OCI-LY7 (cell line): ENCODE measurements around the gene KCNK7. TPM values are rescaled to one million over a fixed set of nuclear protein-coding genes. Genes with fewer than 3 reads are reported as not detected.

Experiments
- BruUV-seq: library from RNA; stranded (reverse); fragments of 400-500 nt; replicated peaks from 2 replicates; lab custom pipeline; 2021; lab: Mats Ljungman, UMichigan
- CTCF ChIA-PET: fragments of 300-600 bp; sonication (Branson Sonifier 250); formaldehyde crosslinking; loops from one replicate; lab custom pipeline; 2022; ENCODE audit warnings: antibody characterized with exemption; ENCODE audit not compliant: unreplicated experiment; lab: Charles Lee
- POLR2A ChIA-PET: fragments of 300-600 bp; sonication (Branson Sonifier 250); formaldehyde crosslinking; loops from one replicate; lab custom pipeline; 2022; ENCODE audit warnings: antibody characterized with exemption; lab: Charles Lee
- DNase-seq: peaks from one replicate; pipeline ENCODE4 v3.0.0-alpha.2; 2015; ENCODE audit warnings: low spot score
- H2AFZ ChIP-seq: fragments of 200-600 bp; sonication (generic), shearing (Covaris generic); 2 replicates; pipeline ENCODE4 v1.6.1; 2014; ENCODE audit warnings: mild to moderate bottlenecking, antibody characterized with exemption, low read length, moderate library complexity
- H3K27ac ChIP-seq: fragments of 200-600 bp; sonication (generic); 2 replicates; pipeline ENCODE4 v1.5.1; 2014; ENCODE audit warnings: mixed run types, low read depth, mild to moderate bottlenecking, moderate library complexity, low read length, inconsistent platforms; ENCODE audit not compliant: poor library complexity, severe bottlenecking
- H3K36me3 ChIP-seq: fragments of 200-600 bp; sonication (generic); 2 replicates; pipeline ENCODE4 v1.6.1; 2014; ENCODE audit warnings: mild to moderate bottlenecking, antibody characterized with exemption, low read length, moderate library complexity, mixed read lengths; ENCODE audit not compliant: insufficient read depth
- H3K4me1 ChIP-seq: fragments of 200-600 bp; sonication (generic); 2 replicates; pipeline ENCODE4 v1.5.1; 2014; ENCODE audit warnings: mild to moderate bottlenecking, low read length; ENCODE audit not compliant: insufficient read depth, poor library complexity, severe bottlenecking
- H3K4me2 ChIP-seq: fragments of 200-600 bp; sonication (generic); 2 replicates; pipeline ENCODE4 v1.6.1; 2014; ENCODE audit warnings: mild to moderate bottlenecking, low read length
- H3K4me3 ChIP-seq: fragments of 200-600 bp; sonication (generic); 2 replicates; pipeline ENCODE4 v1.5.1; 2014; ENCODE audit warnings: mild to moderate bottlenecking, low read depth, low read length; ENCODE audit not compliant: poor library complexity, severe bottlenecking
- H3K79me2 ChIP-seq: fragments of 200-600 bp; sonication (generic); 2 replicates; pipeline ENCODE4 v1.6.1; 2016; ENCODE audit warnings: low read depth, mild to moderate bottlenecking, low read length, moderate library complexity, mixed read lengths; ENCODE audit not compliant: insufficient read depth
- H3K9me2 ChIP-seq: fragments of 200-600 bp; sonication (generic); 2 replicates; pipeline ENCODE4 v1.6.1; 2016; ENCODE audit warnings: mild to moderate bottlenecking, low read length, mixed read lengths; ENCODE audit not compliant: insufficient read depth
- H3K9me3 ChIP-seq: fragments of 200-600 bp; sonication (generic); 2 replicates; pipeline ENCODE4 v1.6.1; 2014; ENCODE audit warnings: mild to moderate bottlenecking, mixed run types, low read length, mixed read lengths
- H4K20me1 ChIP-seq: fragments of 200-600 bp; sonication (generic); 2 replicates; pipeline ENCODE4 v1.6.1; 2014; ENCODE audit warnings: mild to moderate bottlenecking, antibody characterized with exemption, low read length, moderate library complexity, mixed read lengths; ENCODE audit not compliant: insufficient read depth
- EZH2phosphoT487 ChIP-seq: fragments of 200-600 bp; sonication (generic); IDR thresholded peaks from 2 replicates; pipeline ENCODE4 v1.6.1; 2018; ENCODE audit warnings: low read depth, borderline replicate concordance, mild to moderate bottlenecking, mixed run types, antibody characterized with exemption, low read length, moderate library complexity, mixed read lengths
- intact Hi-C: fragments of 100-400 bp; cut with micrococcal nuclease; formaldehyde crosslinking; loops from one replicate; pipeline ENCODE4 v1.10.0; 2022; ENCODE audit not compliant: unreplicated experiment
- total RNA-seq, 2 experiments: library from RNA; depleted of rRNA in 1 of 2; stranded (reverse); fragments of >200 nt in 1 of 2; shearing (Covaris generic) in 1 of 2; gene quantifications; 2 replicates each; pipeline ENCODE4 v1.2.3, GENCODE V29; 2014 to 2022
- TF ChIP-seq, protein P1 (sequence below): fragments of 200-600 bp; sonication (generic); conservative IDR thresholded peaks from 2 replicates; pipeline ENCODE4 v1.5.1; 2014; ENCODE audit warnings: mild to moderate bottlenecking, antibody characterized with exemption, low read length, moderate library complexity, mixed read lengths

The KCNK7 gene
- total RNA-seq, 2 experiments from 2014 or later, result 0.68 to 1.4 TPM

DNA sequence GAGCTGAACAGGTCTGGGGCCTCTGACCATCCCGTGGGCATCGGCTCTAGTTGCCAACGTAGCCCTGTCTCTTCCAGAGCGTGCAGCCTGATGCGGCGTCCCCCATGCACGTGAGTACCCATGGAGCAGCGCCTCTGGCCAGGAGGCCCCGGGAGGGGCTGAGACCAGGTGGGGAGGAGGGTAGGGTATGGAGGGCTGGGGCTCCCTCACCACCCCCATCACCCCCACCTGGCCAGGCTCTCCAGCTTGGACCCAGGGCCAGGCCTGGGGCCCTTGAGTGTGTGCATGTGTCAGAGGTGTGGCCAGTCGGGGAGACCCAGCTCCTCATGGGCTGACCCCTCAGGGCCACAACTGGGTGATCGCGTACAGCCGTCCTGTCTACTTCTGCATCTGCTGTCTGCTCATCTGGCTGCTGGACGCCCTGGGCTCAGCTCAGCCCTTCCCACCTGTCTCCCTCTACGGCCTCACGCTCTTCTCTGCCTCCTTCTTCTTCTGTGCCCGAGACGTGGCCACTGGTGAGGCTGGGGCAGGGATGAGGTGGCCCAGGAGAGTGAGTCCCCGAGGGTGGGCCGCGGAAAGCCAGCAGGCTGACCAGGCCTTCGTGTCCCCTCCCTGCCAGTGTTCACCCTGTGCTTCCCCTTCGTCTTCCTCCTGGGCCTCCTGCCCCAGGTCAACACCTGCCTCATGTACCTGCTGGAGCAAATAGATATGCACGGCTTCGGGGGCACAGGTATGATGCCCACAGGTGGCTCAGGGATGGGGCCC is 28.4 kb upstream of the KCNK7 start:
- CTCF ChIA-PET, result interaction anchor here (0.6 kb wide), 1 partner anchor 203 kb away, joined by 3 read pairs; no protein-coding TSS in a partner anchor
- H3K9me2 ChIP-seq, result no peaks in the 10 kb centered on the region
- H3K4me1 ChIP-seq, result no peaks in the 10 kb centered on the region
- H3K79me2 ChIP-seq, result no peaks in the 10 kb centered on the region
- no peak overlapping the region for H2AFZ ChIP-seq
- H3K9me3 ChIP-seq, result no peaks in the 10 kb centered on the region
- POLR2A ChIA-PET, result interaction anchor here (0.5 to 0.6 kb wide), 2 partner anchors 87 to 205 kb away, joined by 3 to 5 read pairs; no protein-coding TSS in a partner anchor
- intact Hi-C loops, result no loop called here
- peaks cover 93% of the 10 kb centered on the region for H3K36me3 ChIP-seq
- H3K4me3 ChIP-seq, result no peak overlapping the region
- H3K4me2 ChIP-seq, result no peak overlapping the region
- TF ChIP-seq, protein P1, sequence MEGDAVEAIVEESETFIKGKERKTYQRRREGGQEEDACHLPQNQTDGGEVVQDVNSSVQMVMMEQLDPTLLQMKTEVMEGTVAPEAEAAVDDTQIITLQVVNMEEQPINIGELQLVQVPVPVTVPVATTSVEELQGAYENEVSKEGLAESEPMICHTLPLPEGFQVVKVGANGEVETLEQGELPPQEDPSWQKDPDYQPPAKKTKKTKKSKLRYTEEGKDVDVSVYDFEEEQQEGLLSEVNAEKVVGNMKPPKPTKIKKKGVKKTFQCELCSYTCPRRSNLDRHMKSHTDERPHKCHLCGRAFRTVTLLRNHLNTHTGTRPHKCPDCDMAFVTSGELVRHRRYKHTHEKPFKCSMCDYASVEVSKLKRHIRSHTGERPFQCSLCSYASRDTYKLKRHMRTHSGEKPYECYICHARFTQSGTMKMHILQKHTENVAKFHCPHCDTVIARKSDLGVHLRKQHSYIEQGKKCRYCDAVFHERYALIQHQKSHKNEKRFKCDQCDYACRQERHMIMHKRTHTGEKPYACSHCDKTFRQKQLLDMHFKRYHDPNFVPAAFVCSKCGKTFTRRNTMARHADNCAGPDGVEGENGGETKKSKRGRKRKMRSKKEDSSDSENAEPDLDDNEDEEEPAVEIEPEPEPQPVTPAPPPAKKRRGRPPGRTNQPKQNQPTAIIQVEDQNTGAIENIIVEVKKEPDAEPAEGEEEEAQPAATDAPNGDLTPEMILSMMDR, result no peak
- no peak for TF ChIP-seq EZH2phosphoT487
- no peaks in the 10 kb centered on the region for H4K20me1 ChIP-seq
- no peak for DNase-seq
- no peak overlapping the region for H3K27ac ChIP-seq
- no TSS peak for BruUV-seq

DNA sequence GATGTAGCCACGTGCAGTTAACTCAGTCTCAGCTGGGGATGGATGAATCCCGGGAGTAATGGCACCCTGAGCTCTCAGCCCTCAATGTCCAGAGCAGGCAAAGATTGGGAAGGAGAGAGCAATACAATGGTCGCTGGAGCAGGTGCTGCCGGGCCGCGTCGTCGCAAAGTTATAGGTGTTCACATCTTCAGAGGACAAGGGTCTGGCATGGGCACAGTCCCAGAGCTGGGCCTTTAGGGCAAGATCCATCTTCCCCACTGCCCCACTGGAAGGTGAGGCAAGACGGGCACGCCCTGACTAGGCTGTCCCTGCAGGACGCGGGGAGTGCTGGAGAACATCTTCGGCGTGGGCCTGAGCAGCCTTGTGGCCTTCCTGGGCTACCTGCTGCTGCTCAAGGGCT is 27.6 kb upstream of the KCNK7 start:
- Histone ChIP-seq H3K36me3 (peaks cover 93% of the 10 kb centered on the region), H3K27ac (no peak overlapping the region), H3K4me3 (no peak overlapping the region), H3K9me3 (no peaks in the 10 kb centered on the region), H3K9me2 (no peaks in the 10 kb centered on the region), H2AFZ (no peak overlapping the region), H3K79me2 (peaks cover 3% of the 10 kb centered on the region; the same call in 1 of the 2 replicates), H3K4me2 (no peak overlapping the region), H4K20me1 (no peaks in the 10 kb centered on the region), H3K4me1 (peaks cover 7% of the 10 kb centered on the region)
- no peak for TF ChIP-seq EZH2phosphoT487
- TF ChIP-seq, protein P1, result no peak
- ChIA-PET POLR2A (interaction anchor here (0.6 kb wide), 1 partner anchor 88 kb away, joined by 3 read pairs; no protein-coding TSS in a partner anchor), CTCF (no interaction called here)
- intact Hi-C loops, result no loop called here
- no TSS peak for BruUV-seq
- DNase-seq, result no peak

DNA sequence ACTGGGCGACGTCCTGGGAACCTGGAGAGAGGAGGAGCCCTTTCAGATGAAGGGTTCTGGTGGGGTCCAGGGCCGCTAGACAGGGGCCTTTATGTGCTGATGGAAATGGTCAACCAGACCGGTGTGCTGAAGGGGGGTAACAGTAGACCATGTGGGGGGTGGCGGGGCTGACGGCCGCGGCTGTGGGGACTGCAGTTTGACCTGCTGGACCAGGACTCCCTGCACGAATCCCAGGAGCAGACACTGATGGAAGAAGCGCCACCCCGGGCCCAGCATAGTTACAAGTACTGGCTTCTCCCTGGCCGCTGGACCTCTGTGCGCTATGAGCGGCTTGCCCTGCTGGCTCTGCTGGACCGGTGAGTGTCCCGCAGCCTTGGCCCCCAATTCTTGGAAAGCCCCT is 26.4 kb upstream of the KCNK7 start:
- CTCF ChIA-PET, result no interaction called here
- TF ChIP-seq, protein P1, result no peak
- no peak for TF ChIP-seq EZH2phosphoT487
- no peak overlapping the region for H3K4me2 ChIP-seq
- BruUV-seq, result no TSS peak
- H4K20me1 ChIP-seq, result no peaks in the 10 kb centered on the region
- H3K4me1 ChIP-seq, result peaks cover 15% of the 10 kb centered on the region
- no peak overlapping the region for H2AFZ ChIP-seq
- H3K36me3 ChIP-seq, result peaks cover 93% of the 10 kb centered on the region
- POLR2A ChIA-PET, result no interaction called here
- H3K27ac ChIP-seq, result no peak overlapping the region
- H3K4me3 ChIP-seq, result no peak overlapping the region
- intact Hi-C loops, result no loop called here
- no peak for DNase-seq
- no peaks in the 10 kb centered on the region for H3K9me3 ChIP-seq
- H3K79me2 ChIP-seq, result peaks cover 15% of the 10 kb centered on the region
- no peaks in the 10 kb centered on the region for H3K9me2 ChIP-seq
